ENCODE results near the gene IER3.

IER3 gene

GRCh38 chr6:30749554-30750378, 5.4 kb upstream of the IER3 start:
- FAIRE-seq (no peak), DNase-seq (ENCODE audit: insufficient read length, low spot score) (no peak)

GRCh38 chr6:30748851-30749540, 4.6 kb upstream of the IER3 start:
- no peak for FAIRE-seq
- no peak for DNase-seq (ENCODE audit: insufficient read length, low spot score)

GRCh38 chr6:30747902-30748769, 3.8 kb upstream of the IER3 start:
- DNase-seq (ENCODE audit: insufficient read length, low spot score) = no peak
- FAIRE-seq = no peak

GRCh38 chr6:30747300-30747687, 2.9 kb upstream of the IER3 start:
- no peak for DNase-seq (ENCODE audit: insufficient read length, low spot score)
- no peak for FAIRE-seq

- DNase-seq (ENCODE audit: insufficient read length, low spot score) (no peak), FAIRE-seq (no peak)
These were observed 971 bp downstream of the IER3 start for GRCh38 chr6:30743099-30744053.

GRCh38 chr6:30742316-30743098, 1.8 kb downstream of the IER3 start, which contains the start of gene FLOT1:
Gene FLOT1 (minus strand): TSS chr6:30742687. CDS start chr6:30742189, 498 bp downstream.
- peak; percentile 95 for DNase-seq (ENCODE audit: insufficient read length, low spot score)
- FAIRE-seq = peak; percentile 90

GRCh38 chr6:30741789-30742315, 2.5 kb downstream of the IER3 start:
- DNase-seq (ENCODE audit: insufficient read length, low spot score) (no peak), FAIRE-seq (no peak)

GRCh38 chr6:30741063-30741779, 3.1 kb downstream of the IER3 start:
- FAIRE-seq = no peak
- no peak for DNase-seq (ENCODE audit: insufficient read length, low spot score)

GRCh38 chr6:30740540-30740870, 3.8 kb downstream of the IER3 start:
- FAIRE-seq (no peak), DNase-seq (ENCODE audit: insufficient read length, low spot score) (no peak)

GRCh38 chr6:30738532-30738931, 5.8 kb downstream of the IER3 start:
- FAIRE-seq (no peak), DNase-seq (ENCODE audit: insufficient read length, low spot score) (no peak)

GRCh38 chr6:30735668-30736314, 8.6 kb downstream of the IER3 start:
- FAIRE-seq (no peak), DNase-seq (ENCODE audit: insufficient read length, low spot score) (no peak)

GRCh38 chr6:30732237-30732943, 12.0 kb downstream of the IER3 start:
- no peak for DNase-seq (ENCODE audit: insufficient read length, low spot score)
- no peak for FAIRE-seq

GRCh38 chr6:30730601-30731435, 13.5 kb downstream of the IER3 start:
- DNase-seq (ENCODE audit: insufficient read length, low spot score) (no peak), FAIRE-seq (no peak)

GRCh38 chr6:30727920-30728553, 16.3 kb downstream of the IER3 start:
- no peak for FAIRE-seq
- no peak for DNase-seq (ENCODE audit: insufficient read length, low spot score)

GRCh38 chr6:30726506-30727413, 17.6 kb downstream of the IER3 start:
- FAIRE-seq (no peak), DNase-seq (ENCODE audit: insufficient read length, low spot score) (no peak)
